MM.1S (cell line): ENCODE data around the gene RITA1.

Experiments
- CTCF ChIP-seq: fragments of 300-600 bp; sonication (generic); IDR thresholded peaks from 2 replicates; pipeline ENCODE4 v1.5.1; 2016; ENCODE audit warnings: antibody characterized with exemption, low read length, mixed read lengths
- EZH2 ChIP-seq: fragments of 300-600 bp; sonication (generic); optimal IDR thresholded peaks from 2 replicates; pipeline ENCODE3; 2017; ENCODE audit warnings: low read depth, mild to moderate bottlenecking, antibody characterized with exemption, low read length, mixed read lengths

- no peak for TF ChIP-seq CTCF
- TF ChIP-seq EZH2 = no peak
These were observed 11.1 kb downstream of the RITA1 start for GRCh38 chr12:113196582-113196981.
